LoVo (cell line): ENCODE data around the gene RAPGEF4.

Experiments used
- DNase-seq: peaks from one replicate; pipeline ENCODE4 v3.0.0-alpha.2; 2016; ENCODE audit warnings: low spot score

The RAPGEF4 gene

DNA sequence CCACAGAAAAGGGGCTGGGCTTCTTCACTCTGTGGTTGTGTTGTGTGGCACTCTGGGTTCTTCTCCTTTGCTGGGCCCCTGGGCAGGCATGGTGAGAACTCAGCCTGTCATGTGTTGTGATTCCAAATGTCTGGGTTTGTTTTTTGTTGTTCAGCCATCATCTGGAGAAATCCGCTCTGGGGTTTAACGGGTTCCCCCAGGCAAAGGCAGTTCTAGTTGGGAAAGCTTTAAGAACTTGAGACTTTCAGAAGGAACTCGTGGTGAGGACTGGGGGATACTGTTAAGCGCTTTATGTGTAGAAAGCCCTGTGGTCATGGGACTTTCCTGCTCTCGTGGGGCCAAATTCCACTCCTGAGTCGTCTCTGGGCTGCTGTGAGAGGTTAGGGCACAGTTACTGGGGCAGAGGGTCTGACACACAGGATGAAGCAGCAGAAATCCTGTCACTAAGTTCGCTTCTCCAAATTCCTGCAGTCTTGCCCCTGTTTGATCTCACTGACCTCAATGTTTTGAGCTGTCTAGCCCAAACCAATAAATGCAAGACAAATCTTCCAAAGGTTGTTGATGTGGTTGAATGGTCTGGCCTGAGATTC lies 87.7 kb downstream of the RAPGEF4 start:
- no peak for DNase-seq

DNA sequence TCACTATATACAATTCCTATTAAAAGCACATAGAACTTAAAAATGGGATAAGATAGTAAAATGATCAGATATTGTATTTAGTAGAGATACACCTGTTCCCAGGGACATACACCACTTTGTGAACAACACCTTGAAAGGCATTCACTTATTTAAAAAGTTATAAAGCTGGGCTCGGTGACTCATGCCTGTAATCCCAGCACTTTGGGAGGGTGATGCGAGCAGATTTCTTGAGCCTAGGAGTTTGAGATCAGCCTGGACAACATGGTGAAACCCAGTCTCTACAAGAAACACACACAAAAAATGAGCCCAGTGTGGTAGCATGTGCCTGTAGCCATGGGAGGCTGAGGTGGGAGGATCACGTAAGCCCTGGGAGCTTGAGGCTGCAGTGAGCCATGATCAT lies 90.9 kb downstream of the RAPGEF4 start:
- DNase-seq = no peak

DNA sequence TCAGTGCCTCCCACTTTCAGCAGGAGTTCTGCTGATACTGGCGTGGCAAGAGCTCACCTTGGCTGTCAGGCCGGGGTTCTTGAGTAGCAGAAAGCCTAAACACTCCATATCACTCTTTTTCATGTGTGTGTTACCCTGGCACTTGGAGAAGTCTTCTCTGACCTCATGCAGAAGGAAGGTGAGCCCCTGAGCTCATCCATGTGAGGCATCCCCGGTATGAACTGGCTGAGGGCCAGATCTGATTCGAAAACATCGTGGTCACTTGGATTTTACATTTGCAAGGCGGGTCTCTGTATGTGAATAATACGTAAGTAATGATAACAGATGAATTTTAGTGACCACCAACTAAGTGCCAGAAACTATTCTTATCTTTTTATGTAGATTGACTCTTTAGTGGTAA lies 93.6 kb downstream of the RAPGEF4 start:
- peak; percentile 40 for DNase-seq

DNA sequence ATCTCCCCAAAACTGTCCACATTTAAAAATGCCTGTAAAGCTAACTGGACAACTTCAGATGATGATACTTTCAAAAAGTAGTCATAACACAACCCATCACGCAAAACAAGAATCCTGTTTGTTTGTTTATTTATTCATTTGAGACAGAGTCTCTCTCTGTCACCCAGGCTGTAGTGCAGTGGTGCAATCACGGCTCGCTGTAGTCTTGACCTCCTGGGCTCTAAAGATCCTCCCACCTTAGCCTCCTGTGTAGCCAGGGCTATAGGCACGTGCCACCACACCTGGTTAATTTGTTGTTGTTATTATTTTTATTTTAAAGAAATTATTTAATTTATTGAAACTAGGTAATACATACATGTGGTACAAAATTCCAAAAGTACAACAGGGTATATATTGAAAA lies 94.8 kb downstream of the RAPGEF4 start:
- DNase-seq = no peak

DNA sequence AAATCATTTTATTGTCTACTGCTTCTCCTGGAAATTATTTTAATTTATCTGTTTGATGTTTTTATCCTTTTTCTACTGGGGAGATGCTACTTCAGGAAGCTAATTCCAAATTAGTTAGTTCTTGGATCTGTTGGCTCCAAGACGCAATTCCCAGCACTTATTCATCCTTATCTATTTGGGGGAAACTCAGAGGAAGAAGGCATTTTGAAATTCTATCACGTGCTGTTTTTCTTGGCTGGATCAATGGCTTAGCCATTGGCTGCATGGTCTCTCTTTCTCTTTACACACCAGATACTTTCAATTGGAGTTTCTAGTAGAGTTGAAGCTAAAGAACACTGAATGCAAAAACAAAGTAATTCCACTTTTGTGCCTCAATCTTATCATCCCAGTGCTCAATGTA lies 98.3 kb downstream of the RAPGEF4 start:
- no peak for DNase-seq

DNA sequence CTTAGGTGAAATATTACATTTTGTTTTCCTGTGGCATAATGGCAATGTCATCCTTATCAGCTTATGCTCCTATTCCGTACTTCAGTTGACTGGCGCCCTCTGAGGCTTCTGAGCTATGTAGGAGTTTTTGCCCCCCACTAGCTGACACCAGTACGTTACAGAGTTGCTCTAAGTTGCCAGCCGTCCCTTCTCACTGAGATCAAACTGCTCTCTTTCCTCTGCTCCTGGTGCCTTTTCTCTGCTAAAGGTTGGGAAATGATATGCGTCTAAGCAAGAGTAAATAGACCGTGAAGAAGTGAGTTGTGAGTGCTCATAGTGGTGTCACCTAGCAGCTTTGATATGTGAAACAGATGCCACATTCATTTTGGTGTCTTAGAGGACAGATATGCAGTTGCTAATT lies 99.2 kb downstream of the RAPGEF4 start:
- DNase-seq = no peak

DNA sequence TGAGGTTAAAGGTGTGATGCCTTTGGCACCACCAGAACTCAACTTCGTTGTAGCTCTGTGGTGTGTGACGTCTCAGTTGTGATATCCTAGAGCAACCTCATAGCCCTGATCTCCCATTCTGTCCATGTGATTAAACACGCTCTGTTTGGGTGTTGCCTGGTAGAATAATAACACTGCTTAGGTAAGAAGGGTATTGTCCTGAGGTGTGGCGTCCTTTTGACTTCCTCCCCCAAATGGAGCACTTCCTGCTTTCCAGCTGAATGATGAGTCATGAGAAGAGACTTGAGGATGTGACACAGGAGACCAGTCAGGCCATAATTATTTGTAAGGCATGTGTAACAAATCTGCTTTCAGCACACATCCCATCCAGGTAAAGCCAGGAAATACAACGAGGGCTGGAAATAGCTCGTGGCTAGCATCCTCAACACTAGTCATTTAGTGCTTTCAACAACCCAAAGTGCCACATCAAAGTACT lies 100.7 kb downstream of the RAPGEF4 start:
- DNase-seq = peak; percentile 61

DNA sequence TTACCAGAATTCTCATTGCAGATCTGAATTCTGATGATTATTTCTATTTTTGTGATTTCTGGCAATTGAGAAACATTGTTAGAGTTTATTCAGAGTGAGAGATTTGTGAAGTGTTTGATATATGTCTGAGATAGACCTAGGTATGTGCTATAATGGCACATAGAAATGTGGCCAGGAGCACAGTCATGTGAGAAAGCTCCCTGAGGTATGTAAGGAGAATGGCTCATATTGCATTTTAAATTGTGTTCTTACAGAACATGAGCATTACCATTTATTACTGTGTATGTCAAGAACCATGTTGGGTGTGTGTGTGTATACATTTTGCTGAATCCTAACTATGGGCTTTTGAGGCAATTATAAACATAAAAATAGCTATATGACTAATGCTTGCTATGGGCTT lies 101.2 kb downstream of the RAPGEF4 start:
- DNase-seq = no peak

DNA sequence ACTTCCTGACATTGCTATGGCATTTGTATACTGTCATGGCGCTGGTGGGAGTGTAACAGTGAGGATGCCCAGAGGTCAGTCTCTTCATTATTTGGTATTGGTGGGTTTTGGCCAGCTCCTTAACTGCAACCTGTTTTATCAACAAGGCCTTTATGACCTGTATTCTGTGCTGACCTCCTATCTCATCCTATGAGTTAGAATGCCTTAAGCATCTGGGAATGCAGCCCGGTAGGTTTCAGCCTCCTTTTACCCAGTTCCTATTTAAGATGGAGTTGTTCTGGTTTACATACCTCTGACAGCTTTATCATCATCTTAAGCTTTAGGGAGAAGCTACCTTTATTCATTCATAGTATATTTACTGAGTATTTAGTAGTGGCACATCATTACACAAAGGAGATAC lies 103.8 kb downstream of the RAPGEF4 start:
- no peak for DNase-seq

DNA sequence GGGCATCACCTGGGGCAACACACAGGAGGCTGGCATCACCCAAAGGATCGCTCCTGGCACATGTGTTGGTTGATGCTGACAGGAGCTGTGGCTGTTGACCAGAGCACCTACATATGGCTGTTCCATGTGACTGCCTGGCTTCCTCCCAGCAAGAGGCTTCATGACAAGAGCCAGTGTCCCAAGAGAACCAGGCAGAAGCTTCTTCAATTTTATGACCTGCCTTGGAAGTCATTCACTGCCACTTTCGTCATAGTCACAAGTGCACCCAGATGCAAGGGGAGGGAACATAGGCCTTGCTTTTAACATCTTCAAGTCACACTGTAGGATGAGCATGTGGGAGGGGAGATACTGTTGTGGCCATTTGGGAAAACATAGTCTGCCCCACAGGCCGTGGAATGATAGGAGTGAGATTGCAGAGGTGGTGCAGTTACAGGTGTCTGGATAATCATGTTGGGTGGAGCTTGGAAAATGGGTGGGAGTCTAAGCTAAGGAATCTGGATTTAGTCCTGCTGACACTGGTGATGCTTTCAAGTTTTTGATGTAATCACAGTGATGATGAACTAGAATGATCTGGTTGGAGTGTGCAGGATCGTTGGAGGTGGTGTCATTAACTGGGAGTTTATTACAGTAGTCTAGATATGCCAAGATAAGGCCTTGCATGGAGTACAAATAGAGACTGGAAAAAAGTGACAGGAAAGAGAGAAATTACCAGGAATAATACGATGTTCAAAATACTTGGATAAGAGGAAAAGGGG lies 107.0 kb downstream of the RAPGEF4 start:
- DNase-seq = no peak

DNA sequence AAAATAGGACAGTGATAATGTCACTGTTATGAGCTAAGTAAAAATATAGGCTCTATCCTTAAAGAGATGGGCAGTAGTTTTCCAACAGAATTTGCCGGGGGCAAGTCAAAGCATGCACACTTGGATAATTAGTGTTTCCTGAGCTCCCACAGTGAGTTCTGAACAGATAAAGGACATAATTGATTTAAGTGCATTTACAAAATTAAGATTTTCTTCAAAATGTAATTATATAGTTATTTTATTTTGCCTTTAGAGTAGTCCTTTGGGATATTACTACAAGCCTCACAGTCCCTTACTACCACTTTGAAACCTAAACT lies 107.6 kb downstream of the RAPGEF4 start:
- no peak for DNase-seq

DNA sequence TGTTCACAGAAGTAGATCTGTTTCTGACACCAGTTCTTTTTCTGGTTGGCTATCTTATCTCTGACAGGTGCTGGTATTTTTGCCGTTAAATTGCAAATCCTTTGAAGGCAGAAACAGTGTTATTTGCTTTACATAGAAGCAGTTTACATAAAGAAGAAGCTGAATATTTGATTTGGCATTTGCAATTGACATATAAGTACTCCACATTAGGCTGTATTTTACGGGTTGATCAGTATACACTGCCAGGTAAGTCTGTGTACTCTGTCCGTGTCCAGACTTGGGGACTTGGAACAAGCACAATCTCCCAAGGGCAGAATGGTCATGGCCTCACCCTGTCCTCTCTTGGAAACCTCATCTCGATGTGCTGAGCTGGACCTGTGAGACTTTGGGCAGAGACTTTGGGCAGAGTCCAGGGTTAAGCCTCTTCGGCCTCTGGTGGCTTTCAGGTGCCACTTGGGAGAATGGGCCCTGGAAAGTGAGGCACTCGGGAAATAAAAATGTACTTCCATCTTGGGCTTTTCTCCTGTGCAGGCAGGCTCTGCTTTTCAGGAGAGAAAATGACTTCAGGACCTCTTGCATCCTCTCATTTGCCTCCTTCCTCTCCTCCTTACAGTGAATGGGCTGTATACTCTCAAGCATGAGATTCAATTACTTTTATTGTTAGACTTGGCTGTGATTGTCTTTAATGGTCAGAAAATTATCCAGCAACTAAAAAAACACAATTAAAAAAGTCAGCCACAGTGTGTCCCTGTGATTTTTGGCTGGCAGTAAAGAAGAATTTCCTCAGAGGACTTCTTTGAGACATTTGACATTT lies 108.5 kb downstream of the RAPGEF4 start:
- no peak for DNase-seq

DNA sequence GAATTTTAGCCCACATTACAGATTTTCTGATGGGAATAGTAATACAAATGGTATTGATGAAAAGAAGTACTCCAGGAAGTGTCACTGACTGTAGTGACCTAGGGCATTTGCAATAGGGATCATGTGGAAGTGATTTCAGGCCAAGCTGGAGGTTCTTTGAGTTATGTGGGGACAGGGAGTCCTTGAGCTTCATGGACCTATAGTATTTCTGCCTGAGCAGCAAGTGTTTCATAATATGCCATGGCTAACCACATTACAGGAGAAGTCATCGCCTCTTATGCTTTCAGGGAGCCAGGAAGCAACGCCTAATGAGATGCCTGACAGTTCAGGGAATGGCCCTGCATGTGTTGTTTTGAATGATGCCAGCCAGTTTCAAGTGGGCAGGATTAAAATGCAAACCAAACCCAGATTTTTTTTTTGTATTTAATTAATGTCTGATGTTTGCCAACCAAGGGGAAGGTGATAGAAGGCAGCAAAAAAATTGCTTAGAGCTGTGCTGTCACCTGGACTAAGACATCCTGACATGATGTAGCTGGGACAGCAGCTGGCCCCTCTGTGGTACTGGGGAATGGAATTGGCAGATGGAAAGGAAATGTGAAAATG lies 109.5 kb downstream of the RAPGEF4 start:
- DNase-seq = no peak

DNA sequence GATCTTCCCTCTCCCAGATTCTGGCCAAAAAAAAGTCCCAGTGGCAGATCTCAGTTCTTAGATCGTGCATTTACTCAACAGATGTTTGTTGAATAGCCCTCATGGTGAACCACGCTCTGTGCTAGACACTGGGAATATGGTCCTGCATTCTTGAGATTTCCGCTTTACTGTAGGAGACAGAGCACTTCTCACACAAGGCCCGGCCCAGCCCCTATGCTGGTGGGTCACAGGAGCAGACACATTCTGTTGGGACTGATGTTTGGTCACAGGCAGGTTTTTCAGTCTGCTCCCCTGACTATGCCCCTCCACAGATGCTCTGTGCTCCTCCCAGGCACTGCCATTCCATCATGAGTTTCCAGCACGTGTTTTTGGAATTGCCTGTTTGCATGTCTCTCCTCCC lies 110.9 kb downstream of the RAPGEF4 start:
- no peak for DNase-seq

DNA sequence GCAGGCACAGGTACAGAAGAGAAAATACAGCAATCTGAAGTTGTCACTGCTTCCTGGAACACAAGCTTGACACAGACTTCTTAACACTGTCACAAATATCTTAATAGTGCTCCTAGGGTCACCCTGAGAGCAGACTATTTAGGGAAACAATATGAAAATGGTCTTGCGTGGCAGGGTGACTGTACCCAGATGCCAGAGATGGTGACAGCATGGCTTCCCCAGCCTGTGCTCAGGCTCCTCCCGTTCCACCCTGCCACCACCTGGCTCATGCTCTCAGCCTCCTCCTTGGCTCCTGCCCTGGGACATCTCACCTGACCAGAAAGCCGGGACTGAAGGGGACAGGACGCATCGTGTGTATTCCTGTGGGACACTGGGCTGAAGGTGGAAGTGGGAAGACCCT lies 111.5 kb downstream of the RAPGEF4 start:
- DNase-seq = no peak

DNA sequence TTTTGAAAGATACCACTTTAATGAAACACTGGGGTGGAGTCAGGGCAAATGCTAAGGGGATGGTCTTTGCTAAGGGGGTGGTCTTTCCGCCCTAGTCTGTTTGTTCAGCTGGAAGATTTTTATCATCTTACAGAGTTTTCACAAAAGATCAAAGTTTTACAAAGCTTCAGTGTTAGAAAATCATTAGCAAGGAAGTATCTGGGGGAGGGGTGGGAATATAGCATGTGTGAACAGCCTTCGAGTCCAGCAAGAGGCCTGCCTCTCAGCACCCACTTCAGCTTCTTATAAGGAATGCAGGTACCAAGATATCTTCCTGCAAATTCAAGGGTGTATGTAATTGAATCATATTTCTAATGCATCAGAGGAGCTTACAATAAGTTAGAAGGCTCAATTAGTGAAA lies 112.9 kb downstream of the RAPGEF4 start:
- DNase-seq = no peak

DNA sequence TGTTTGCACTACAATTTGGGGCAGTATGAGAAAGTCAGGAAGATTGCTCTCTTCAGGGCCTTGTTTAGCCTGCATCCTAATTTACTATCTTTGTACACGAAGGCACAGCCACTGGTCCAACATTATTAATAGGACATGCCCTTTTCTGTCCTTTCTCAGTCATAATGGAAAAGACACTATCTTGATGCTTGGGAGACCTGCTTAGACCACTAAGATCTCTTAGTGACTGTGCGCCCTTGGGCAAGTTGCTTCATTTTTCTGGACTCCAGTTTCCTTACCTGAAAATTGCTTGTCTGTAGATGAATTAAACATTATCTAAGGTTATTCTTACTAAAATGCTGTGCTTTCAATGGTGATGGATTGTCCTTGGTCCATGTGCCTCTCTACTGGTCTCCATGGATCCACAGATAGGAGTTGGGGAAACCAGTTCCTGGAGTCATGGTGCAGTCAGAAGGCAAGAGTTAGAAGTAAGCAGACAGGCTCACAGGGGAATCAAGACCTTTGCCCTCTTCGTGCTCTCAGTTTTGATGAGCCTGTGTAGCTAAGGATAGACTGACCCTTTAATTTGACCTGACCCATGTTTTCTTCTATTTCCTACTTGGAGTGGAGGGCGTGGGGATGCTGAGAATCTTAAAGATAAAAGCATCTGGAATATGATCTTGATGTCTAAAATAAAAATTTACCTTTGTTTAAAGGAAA lies 114.0 kb downstream of the RAPGEF4 start:
- no peak for DNase-seq

DNA sequence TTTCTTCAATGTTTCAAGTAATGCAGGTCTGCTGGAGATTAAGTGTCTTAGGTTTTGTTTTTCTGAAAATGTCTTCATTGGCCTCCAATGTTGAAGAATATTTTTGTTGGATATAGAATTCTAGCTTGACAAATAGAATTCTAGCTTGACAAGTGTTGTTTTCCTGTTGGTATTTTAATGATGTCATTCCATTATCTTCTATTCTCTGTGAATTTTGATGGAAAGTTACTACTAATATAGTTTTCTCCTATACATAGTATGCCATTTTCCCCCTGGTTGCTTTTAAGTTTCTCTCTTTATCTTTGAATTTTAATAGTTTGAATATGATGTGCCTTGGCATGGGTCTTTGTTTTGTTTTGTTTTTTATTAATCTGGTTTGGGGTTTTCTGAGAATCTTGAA lies 119.9 kb downstream of the RAPGEF4 start:
- no peak for DNase-seq

DNA sequence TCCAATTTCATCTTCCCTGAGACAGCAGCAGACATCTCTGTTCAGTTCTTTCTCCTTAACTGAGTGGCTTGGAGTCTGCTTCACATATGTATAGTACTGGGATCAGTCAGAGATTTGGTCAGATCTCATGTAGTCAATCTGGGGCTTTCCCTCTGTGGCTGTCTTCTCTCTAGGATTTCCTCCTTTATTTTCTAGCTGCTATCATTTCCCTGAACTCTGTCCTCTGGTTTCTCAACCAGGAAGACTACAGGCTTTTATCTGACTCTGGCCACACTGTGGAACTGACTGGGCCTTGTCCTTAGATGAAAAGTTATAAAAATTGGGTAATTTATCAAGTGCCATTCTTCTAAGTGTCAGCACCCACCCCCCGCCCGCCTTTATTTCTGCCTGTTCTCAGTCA lies 121.0 kb downstream of the RAPGEF4 start:
- no peak for DNase-seq

DNA sequence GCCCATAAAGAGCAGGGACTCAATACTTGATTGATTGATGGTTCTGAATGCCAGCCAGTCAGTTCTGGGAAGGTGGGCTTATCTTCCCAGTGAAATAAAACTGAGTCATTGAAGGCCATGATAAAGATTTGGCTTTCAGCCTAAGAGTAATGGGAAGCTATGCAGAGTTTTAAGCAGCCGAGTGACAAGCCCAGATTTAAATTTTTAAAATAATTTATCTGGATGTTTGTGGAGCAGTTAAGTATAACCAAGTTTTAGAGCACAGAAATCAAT lies 122.8 kb downstream of the RAPGEF4 start:
- no peak for DNase-seq

DNA sequence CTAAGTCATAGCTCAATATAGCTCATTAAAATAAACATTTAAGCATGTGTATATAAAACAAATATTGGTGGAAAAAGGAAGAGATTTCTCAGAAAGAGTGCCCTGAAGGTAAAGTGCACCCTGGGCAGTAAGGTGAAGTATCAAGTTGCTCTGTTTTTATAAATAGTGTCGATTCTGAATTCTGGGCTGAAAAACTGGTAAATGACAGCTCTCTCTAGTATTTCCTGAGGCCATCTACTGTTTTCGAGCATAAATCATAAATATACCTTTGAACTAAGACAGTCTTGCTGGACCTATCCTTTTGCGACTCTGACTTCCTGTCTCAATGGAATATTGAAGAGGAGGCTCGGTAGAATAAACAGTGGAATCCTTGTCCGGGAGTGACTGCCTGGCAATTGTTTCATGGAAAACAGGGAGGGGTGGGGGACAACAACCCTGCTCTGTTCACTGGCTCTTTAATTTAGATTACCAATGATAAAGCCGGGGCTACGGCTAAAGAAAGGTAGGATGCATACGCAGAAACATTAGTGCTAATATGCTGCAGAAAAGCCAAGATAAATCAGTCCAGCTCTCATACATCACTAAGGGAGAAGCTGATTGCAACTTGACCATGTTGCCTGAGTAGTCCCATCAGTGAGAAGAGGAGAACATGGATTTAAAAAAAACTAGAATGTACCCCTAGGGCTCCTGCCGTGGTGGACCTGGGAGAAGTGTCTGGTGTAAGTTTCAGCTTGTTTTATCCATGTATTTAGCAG lies 124.1 kb downstream of the RAPGEF4 start:
- DNase-seq = no peak

DNA sequence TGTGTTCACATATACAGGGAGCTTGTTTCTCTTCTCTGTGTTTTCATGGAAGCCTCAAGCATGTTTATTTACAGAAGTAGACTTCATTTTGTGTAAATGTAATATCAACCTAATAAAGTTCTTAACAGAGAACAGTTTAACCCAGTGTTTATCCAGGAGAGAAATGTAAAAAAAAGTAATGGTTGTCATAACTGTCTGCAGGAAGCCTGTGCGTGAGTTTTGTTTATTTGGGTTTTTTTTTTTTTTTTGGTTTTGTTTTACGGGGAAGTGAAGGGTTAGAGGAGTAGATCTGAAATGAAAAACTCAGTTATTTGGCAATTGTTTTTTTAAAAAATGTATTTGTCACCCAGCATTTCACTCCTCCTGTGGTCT lies 124.7 kb downstream of the RAPGEF4 start:
- no peak for DNase-seq
